ENCODE results near the gene ACBD6. TPM values are rescaled to one million over a fixed set of nuclear protein-coding genes. Genes with fewer than 3 reads are reported as not detected.
A peak's percentile ranks its signal among the peaks of the same experiment; 100 is the strongest.

Gene ACBD6
- total RNA-seq, 1 donor from 2014 or later = 43.4 TPM

DNA sequence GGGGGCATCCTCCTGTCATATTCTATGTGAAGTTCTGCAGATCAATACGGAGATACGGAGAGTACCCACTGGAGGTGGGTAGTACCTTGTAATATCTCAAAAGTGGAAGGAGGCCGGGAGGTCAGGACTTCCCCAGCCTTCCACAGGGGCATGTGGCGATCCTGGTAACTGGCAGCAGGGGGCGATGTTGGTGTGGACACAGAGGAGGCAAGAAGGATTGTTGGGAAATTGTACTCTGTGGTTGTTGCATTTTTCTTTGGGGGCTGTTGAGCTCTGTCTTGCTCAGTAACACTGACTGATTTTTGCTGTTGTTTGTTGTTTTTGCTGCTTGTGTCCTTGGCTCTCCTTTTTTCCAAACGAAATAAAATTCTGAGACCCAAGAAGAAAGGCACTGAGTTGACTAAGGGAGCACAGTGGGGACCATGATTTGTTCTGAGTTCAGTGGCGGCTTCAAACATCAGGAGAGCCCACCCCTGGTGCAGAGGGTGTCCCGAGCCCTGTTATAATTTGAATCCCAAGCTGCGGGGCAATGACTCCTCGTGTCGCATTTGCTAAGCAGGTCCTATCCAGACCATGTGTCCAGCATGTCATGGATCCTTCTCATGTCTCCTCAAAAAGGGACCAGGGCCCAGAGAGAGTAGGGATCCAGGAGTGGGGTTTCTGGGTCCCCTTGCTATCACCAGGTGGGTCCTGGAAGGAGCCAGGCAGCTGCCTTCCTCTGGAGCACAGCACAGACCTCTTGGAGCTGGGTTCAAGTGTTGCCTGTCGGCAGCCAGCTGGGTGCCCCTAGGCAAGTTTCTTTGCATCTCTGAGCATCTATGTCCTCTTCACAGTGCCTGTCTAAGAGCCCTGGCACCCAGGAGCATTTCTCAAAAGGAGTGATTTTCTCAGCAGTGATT, 249.5 kb downstream of the ACBD6 start:
- H3K4me3 Mint-ChIP-seq (ENCODE audit: unreplicated experiment) = no peak overlapping the region

DNA sequence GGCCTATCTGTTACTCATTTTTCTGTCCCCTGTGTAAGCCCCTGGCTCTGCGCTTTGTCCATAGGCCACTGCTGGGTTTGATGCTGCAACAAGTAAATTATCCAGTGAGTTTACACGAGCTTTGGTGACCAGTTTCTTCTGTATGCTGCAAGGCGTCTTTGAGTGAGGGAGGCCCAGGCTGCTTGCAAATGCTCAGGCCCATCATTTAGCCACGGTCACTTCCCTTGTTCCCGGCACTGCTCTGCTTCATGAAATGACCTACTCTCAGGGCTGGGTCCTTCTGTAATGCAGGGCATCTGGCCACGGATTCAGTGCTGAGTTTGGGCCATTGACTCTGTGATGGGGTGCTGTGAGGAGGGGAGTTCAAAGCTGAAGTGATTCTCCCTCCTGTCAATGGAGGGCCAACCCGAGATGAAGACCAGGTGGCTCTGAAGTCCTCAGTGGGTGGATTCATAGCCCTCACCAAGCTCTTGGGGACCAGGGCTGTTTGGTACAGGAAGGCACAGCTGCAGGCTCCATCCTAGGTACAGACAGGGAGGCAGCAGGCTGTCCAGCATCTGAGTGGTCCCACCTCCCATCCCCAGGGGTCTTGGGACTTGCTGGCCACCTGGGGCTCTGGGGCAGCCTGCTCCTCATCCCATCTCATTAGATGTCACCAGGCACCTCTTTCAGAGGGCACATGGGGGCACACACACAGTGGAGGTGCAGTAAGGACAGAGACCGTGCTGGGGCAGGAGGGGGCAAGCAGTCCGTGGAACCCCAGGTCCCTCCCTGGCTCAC, 250.7 kb downstream of the ACBD6 start:
- no peak overlapping the region for H3K4me3 ChIP-seq (ENCODE audit: insufficient read depth, low read depth, low read length)
- Mint-ChIP-seq H3K4me1 (ENCODE audit: low read depth, unreplicated experiment) (peaks cover 23% of the 10 kb centered on the region), H3K4me3 (ENCODE audit: unreplicated experiment) (no peak overlapping the region), H3K9me3 (ENCODE audit: unreplicated experiment) (peaks cover 2% of the 10 kb centered on the region), H3K27me3 (ENCODE audit: low read depth, unreplicated experiment) (peaks cover 21% of the 10 kb centered on the region), H3K27ac (ENCODE audit: unreplicated experiment) (peak overlapping the region; percentile 53), H3K36me3 (ENCODE audit: low read depth, unreplicated experiment) (no peaks in the 10 kb centered on the region)
- no peak overlapping the region for H3K9ac ChIP-seq (ENCODE audit: low read length)
- no peaks in the 10 kb centered on the region for H3K79me2 ChIP-seq (ENCODE audit: insufficient read depth, low read length)
- H2AFZ ChIP-seq (ENCODE audit: low read depth, low read length) = no peak overlapping the region
- no peaks in the 10 kb centered on the region for H4K20me1 ChIP-seq (ENCODE audit: insufficient read depth, low read length)
- no peaks in the 10 kb centered on the region for H3K36me3 ChIP-seq (ENCODE audit: insufficient read depth, low read length)
- H3K27ac ChIP-seq (ENCODE audit: low read depth, low read length) = no peak overlapping the region
- DNase-seq (ENCODE audit: low read depth) = no peak
- no peak overlapping the region for H3K4me2 ChIP-seq (ENCODE audit: low read length)
- no peaks in the 10 kb centered on the region for H3K9me3 ChIP-seq (ENCODE audit: insufficient read depth, low read depth, low read length)
- no peak for TF ChIP-seq EZH2 (IDR thresholded peaks at IDR 0.05; ENCODE audit: insufficient read depth, low read length)
- TF ChIP-seq, protein P1, sequence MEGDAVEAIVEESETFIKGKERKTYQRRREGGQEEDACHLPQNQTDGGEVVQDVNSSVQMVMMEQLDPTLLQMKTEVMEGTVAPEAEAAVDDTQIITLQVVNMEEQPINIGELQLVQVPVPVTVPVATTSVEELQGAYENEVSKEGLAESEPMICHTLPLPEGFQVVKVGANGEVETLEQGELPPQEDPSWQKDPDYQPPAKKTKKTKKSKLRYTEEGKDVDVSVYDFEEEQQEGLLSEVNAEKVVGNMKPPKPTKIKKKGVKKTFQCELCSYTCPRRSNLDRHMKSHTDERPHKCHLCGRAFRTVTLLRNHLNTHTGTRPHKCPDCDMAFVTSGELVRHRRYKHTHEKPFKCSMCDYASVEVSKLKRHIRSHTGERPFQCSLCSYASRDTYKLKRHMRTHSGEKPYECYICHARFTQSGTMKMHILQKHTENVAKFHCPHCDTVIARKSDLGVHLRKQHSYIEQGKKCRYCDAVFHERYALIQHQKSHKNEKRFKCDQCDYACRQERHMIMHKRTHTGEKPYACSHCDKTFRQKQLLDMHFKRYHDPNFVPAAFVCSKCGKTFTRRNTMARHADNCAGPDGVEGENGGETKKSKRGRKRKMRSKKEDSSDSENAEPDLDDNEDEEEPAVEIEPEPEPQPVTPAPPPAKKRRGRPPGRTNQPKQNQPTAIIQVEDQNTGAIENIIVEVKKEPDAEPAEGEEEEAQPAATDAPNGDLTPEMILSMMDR (IDR thresholded peaks at IDR 0.05; ENCODE audit: insufficient read depth, low read depth, low read length) = no peak
- peaks cover 2% of the 10 kb centered on the region for H3K4me1 ChIP-seq (ENCODE audit: insufficient read depth, low read length)
- no peak for FAIRE-seq
- H3K27me3 ChIP-seq (ENCODE audit: insufficient read depth, low read length) = no peaks in the 10 kb centered on the region

More for the DNA sequence above, 249.5 kb downstream of the ACBD6 start:
- no peak for FAIRE-seq
- no peak for DNase-seq (ENCODE audit: low read depth)
- TF ChIP-seq EZH2 (IDR thresholded peaks at IDR 0.05; ENCODE audit: insufficient read depth, low read length) = no peak
- TF ChIP-seq, protein P1 (IDR thresholded peaks at IDR 0.05; ENCODE audit: insufficient read depth, low read depth, low read length) = peak; percentile 75
- no peak overlapping the region for H2AFZ ChIP-seq (ENCODE audit: low read depth, low read length)
- no peak overlapping the region for H3K27ac Mint-ChIP-seq (ENCODE audit: unreplicated experiment)
- H3K9me3 Mint-ChIP-seq (ENCODE audit: unreplicated experiment) = peaks cover 2% of the 10 kb centered on the region
- no peak overlapping the region for H3K4me3 ChIP-seq (ENCODE audit: insufficient read depth, low read depth, low read length)
- peaks cover 21% of the 10 kb centered on the region for H3K27me3 Mint-ChIP-seq (ENCODE audit: low read depth, unreplicated experiment)
- H3K36me3 ChIP-seq (ENCODE audit: insufficient read depth, low read length) = no peaks in the 10 kb centered on the region
- H3K36me3 Mint-ChIP-seq (ENCODE audit: low read depth, unreplicated experiment) = no peaks in the 10 kb centered on the region
- no peaks in the 10 kb centered on the region for H3K79me2 ChIP-seq (ENCODE audit: insufficient read depth, low read length)
- H3K9me3 ChIP-seq (ENCODE audit: insufficient read depth, low read depth, low read length) = no peaks in the 10 kb centered on the region
- H3K27me3 ChIP-seq (ENCODE audit: insufficient read depth, low read length) = no peaks in the 10 kb centered on the region
- H3K9ac ChIP-seq (ENCODE audit: low read length) = no peak overlapping the region
- H3K27ac ChIP-seq (ENCODE audit: low read depth, low read length) = no peak overlapping the region
- H4K20me1 ChIP-seq (ENCODE audit: insufficient read depth, low read length) = no peaks in the 10 kb centered on the region
- peaks cover 2% of the 10 kb centered on the region for H3K4me1 ChIP-seq (ENCODE audit: insufficient read depth, low read length)
- H3K4me2 ChIP-seq (ENCODE audit: low read length) = no peak overlapping the region
- peaks cover 26% of the 10 kb centered on the region for H3K4me1 Mint-ChIP-seq (ENCODE audit: low read depth, unreplicated experiment)

Data from astrocyte (in vitro differentiated cells and primary cell).